Nucleus accumbens (tissue), 56 donors: Measurements from ENCODE around the gene IL23A.
A peak's percentile ranks its signal among the peaks of the same experiment; 100 is the strongest.
"Not testable (repeated sequence)": the region's sequence is repeated elsewhere in the genome, so short reads cannot be mapped to it uniquely, and the experiment has no call there.

ENCODE experiments used
- DNase-seq, 56 donors: peaks; one replicate each; lab custom pipeline; 2025; lab: John Stamatoyannopoulos, UW

The IL23A gene

DNA sequence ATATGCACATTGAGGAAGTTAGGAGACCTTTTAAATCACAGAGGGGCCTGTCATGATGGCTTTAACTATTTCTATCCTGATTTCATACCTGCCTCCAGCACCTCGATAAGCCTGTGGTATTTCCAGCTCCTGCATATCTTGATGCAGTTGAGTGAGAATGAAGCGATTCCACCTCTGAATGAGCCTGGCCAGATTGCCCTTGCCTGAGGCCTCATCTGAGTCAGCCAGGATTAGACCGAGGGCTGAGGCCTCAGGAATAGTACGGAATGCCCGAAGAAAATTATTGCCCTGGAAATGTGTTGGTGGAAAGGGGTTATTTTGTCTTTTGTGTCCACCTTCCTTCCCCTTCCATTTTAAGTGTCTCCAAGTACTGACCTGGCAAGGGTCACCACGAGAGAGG is 14.5 kb upstream of the IL23A start:
- DNase-seq = no peak

DNA sequence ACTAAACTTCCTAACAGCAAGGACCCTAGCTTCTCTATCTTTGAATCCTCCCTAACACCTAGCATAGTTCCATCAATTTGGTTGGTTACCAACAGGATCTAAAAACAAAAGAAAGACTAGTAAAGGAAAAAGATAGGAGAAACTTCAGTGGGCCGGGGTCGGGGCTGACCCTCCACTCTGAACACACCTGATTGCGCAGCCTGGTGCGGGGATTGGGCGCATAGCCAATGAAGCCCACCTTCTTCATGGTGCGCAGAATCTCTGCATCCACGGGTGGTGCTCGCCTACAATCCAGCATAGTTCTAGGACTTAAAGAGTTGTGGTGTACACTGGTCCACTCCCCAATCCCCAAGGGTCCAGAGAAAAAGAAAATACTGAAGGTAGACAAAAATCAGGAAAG is 12.6 kb upstream of the IL23A start:
- DNase-seq = no peak

DNA sequence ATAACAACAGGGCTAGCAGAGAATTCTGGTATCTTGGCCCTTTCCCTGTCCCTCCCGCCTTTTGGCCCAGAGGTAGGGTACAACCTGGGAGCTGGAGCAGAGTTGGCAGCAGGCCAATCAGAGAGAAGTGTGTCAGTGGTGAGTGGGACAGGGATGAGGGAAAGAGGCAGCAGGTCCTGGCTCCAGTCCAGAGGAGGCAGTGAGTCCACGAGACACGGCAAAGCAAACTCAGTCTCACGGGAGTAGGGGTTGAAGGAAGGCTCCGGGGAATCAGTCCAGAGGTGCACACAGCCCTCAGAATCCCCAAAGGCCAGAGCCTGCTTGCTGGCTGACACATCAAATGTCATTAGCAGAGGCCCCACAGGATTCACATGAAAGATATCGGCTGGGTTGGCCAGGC is 12.2 kb upstream of the IL23A start:
- no peak for DNase-seq

DNA sequence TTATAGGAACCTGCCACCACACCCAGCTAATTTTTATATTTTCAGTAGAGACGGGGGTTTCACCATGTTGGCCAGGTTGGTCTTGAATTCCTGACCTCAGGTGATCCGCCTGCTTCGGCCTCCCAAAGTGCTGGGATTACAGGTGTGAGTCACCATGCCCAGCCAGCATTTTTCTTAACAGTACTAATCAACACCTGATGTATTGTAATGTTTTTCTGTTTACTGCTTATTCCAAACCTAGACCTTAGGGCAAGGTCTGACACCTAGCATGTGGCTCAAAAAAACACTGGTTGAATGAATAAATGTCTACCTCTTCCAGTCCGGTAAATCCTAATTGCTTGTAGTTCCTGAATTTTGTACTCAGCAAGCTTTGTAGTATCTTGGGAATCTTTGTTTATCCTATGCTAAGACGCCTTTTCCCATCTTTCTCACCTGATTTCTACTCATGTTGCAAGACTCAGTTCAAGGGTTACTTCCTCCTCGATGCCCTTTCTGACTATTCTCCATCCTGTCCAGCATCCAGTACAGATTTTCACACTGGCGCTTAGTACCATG is 7.7 kb upstream of the IL23A start:
- no peak for DNase-seq

DNA sequence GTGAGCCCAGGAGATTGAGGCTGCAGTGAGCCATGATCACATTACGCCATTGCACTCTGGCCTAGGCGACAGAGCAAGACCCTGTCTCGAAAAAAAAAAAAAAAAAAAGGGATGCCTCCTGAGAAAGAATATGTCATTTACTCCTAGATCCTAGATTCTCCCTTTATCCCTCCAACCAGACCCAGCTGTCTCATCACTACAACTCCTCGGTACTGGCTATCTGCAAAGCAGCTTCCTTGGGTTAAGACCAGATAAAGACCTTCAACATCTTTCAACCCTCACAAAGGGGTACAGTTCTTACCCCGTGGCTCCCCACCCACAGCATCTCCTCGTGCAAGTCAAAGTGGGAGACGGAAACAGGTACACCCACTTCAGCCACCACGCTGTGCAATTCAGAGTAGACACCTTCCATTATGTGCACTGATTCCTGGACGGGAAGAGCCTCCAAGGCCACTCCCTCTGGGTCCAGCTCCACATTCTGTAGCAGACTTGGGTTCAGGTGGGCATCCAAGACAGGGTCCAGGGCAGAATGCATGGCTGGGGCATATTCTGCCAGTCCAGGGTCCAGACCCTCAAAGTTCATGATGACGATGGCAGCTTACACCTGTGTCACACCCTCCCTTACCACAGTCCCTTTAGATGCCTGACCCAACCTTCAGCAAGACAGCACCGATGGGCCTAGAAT is 6.0 kb upstream of the IL23A start:
- DNase-seq = peak in 1 of 56 donors; percentile 14

- peak in 4 of 56 donors; percentile 18 to 65 (median 45) for DNase-seq
Observed at GRCh38 chr12:56333197-56333678, 5.4 kb upstream of the IL23A start.

DNA sequence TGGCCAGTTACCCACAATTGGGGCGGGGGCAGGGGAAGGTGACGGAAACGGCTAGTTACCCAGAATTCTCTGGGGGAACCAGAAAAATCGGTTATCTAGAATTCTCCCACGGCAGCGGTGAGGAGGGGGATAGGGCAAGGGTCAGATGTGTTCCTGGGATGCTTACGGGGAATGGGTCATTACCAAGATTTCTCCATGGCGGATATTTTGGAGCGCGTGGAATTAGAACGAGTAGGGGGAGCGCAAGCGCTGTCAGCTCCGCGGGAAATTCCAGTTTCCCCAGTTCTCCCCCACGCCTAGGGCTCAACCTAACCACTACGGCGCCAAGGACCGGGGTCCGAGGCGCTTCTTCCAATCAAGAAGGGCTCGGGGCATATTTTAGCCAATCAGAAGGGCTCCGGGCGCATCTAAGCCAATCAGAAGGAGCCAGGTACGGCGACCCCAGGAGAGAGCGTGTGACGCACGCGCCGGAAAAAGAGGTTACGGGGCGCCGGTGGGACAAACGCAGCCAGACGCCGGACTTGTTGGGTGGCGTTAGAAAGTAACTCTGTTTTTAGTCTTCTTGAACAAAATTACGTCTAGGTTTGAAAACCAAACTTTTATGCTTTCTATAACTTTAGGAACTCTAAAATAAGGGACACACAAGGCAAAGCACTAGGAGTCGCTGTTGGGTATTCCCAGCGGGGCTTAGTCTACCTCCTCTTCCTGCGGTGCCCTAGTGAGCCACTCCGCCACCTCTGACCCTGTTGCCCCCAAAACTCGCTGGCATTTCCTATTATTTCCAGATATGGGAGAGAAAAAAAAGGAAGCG is 4.8 kb upstream of the IL23A start, which contains the start of gene PAN2:
Gene PAN2, minus strand, starts transcription at position 322 of the 811 bp plus-strand sequence. CDS start 906 bp downstream, outside the sequence.
- peak in 55 of 56 donors; percentile 80 to 97 (median 92) for DNase-seq

DNA sequence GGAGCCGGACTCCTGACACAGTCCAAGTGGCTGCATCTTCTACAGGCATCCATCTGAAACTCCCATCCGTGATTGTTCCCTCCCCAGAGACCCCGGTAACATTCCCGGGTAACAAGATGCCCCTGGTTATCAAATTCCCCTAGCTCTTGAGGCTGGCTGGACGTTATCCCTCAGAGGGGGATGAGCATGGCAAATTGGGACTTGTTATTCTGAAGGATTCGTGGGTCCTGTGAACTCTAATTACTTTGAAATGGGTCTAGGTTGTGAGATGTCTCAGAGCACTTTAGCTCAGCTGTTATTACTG is 4.2 kb upstream of the IL23A start:
- peak in 1 of 56 donors; percentile 44 for DNase-seq

GRCh38 chr12:56335527-56335926 is 3.2 kb upstream of the IL23A start:
- not testable (repeated sequence) for DNase-seq

- DNase-seq = peak in 4 of 56 donors; percentile 7 to 19 (median 13)
Observed at GRCh38 chr12:56336361-56337167, 2.1 kb upstream of the IL23A start.

- DNase-seq = no peak
Observed at GRCh38 chr12:56337753-56338251, 882 bp upstream of the IL23A start.

GRCh38 chr12:56339158-56339422 is 406 bp downstream of the IL23A start:
- no peak for DNase-seq

- no peak for DNase-seq
Observed at GRCh38 chr12:56341616-56342015, 2.9 kb downstream of the IL23A start.

GRCh38 chr12:56342290-56342689 is 3.6 kb downstream of the IL23A start:
- DNase-seq = not testable (repeated sequence)

- no peak for DNase-seq
Observed at GRCh38 chr12:56346675-56347074, 8.0 kb downstream of the IL23A start.

DNA sequence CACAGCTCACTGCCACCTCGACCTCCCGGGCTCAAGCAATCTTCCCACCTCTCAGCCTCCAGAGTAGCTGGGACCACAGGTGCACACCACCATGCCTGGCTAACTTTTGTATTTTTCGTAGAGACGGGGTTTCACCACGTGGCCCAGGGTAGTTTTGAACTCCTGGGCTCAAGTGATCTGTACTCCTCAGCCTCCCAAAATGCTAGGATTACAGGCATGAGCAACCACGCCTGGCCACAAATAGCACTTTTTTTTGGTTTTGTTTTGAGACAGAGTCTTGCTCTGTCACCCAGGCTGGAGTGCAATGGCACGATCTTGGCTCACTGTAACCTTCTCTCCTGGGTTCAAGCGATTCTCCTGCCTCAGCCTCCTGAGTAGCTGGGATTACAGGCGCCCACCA is 8.6 kb downstream of the IL23A start:
- DNase-seq = not testable (repeated sequence)

DNA sequence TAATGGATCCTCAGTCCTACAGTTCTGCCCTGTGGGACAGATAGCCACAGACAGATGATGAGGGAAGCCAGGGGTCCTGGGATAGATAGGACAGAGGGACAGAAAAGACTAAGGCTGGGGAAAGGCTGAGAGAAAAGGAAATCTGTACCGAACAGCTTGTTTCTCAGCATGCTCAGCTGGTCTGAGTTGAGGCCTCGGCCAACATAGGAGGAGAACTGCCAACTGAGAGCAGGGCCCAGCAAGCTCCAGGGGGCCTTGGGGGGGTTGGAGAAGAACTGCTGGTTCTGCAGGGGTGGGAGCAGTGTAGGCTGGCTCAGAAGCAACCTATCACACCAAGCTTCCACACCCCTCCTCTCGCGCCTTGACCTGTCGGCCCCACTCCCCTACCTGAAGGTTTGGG is 10.1 kb downstream of the IL23A start:
- DNase-seq = no peak

DNA sequence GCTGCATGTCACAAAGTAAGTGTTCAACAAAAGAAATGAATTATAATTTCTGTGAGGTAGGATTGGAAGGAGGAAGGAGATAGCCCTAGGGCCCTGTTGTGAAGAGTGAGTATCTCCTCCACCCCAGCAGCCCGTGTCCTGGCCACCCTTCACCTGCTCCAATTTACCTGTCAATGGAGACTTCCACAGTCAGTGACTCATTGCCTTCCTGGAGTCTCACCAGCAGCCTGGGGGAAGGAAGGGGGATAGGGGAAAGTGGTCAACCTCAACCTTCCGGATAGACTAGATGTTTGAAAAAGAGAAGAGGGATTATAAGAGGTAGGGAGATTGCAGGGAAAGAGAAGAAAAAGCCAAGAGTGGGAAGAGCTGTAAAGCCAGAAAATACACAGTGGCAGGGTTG is 12.0 kb downstream of the IL23A start:
- no peak for DNase-seq

GRCh38 chr12:56351325-56351724 is 12.6 kb downstream of the IL23A start:
- no peak for DNase-seq

DNA sequence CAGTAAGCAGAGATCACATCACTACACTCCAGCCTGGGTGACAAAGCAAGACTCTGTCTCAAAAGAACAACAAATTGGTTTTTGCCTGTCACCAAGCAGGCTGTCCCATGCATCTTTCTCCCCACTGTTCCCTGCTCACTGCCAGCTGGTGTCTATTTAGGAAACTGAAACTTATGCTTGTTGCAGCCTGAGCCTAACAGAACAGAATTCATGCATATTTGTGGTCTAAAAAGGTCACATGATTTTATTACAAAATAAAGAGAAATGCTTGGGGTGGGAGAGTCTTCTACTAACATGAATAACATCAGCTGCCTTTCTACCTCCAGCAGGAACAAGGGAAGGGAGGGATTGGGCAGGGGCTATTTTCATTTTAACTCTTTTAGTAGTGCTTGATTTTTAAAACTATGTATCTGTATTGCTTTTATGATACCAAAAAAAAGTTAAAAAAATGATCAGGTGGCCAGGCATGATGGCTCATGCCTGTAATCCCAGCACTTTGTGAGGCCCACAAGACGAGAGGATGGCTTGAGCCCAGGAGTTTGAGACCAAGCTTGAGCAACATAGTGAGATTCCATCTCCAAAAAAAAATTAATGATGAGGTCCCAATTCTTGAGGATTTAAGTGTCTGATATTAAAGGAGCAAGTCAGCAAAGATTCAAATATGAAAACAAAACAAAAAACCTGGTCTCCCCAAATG is 20.3 kb downstream of the IL23A start:
- DNase-seq = peak in 39 of 56 donors; percentile 7 to 68 (median 30)
